ENCODE data around the gene PIGP. TPM values are rescaled to one million over a fixed set of nuclear protein-coding genes. Genes with fewer than 3 reads are reported as not detected.

PIGP gene
- polyA plus RNA-seq, 3 donors: 8.8 to 17.6 (median 10.6) TPM

DNA sequence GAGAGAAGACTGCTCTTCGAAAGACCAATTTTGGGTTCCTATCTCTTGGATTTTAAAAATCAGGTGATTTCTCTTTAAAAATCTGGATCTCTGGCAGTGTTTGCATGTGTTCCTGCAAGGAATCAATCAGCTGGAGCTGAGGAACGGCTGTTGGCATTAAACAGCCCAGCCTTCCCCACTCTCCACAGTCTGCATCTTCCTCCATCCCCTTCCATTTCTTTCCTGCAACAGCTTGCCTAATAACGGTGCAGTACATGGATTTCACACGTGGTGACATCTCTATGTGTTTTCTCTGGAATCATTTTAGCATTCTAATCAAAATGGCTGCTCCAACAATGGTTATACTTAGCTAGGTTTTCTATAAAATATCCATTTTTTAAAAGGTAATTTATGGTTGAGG, 46.4 kb downstream of the PIGP start:
- no peaks in the 10 kb centered on the region for H3K79me2 ChIP-seq (ENCODE audit: insufficient read depth, low read length)
- H3K27ac ChIP-seq (ENCODE audit: low read depth in 1 of 2, low read length in 2 of 2): no peak overlapping the region
- intact Hi-C loops (cut with micrococcal nuclease): no loop called here
- no peak overlapping the region for H2AFZ ChIP-seq (ENCODE audit: insufficient read depth, low read depth, low read length, poor library complexity, severe bottlenecking)
- H3K9me3 ChIP-seq (replicated peaks in 1 of 2; ENCODE audit: control insufficient read depth in 1 of 2, insufficient read depth in 1 of 2, low read length in 2 of 2): no peaks in the 10 kb centered on the region
- 67% methylated on average over 3 of the region's 4 CpGs for WGBS (ENCODE audit: insufficient coverage)
- no peak for DNase-seq
- no peak overlapping the region for H3K27ac Mint-ChIP-seq
- H3K4me3 Mint-ChIP-seq: no peak overlapping the region
- H3K4me3 ChIP-seq (replicated peaks in 1 of 3; ENCODE audit: low read depth in 2 of 3, low read length in 3 of 3): no peak overlapping the region
- H4K20me1 ChIP-seq (ENCODE audit: insufficient read depth, low read length): no peaks in the 10 kb centered on the region
- TF ChIP-seq, protein P1, sequence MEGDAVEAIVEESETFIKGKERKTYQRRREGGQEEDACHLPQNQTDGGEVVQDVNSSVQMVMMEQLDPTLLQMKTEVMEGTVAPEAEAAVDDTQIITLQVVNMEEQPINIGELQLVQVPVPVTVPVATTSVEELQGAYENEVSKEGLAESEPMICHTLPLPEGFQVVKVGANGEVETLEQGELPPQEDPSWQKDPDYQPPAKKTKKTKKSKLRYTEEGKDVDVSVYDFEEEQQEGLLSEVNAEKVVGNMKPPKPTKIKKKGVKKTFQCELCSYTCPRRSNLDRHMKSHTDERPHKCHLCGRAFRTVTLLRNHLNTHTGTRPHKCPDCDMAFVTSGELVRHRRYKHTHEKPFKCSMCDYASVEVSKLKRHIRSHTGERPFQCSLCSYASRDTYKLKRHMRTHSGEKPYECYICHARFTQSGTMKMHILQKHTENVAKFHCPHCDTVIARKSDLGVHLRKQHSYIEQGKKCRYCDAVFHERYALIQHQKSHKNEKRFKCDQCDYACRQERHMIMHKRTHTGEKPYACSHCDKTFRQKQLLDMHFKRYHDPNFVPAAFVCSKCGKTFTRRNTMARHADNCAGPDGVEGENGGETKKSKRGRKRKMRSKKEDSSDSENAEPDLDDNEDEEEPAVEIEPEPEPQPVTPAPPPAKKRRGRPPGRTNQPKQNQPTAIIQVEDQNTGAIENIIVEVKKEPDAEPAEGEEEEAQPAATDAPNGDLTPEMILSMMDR (IDR thresholded peaks at IDR 0.05): no peak
- peaks cover 2 to 3% (median 2%) of the 10 kb centered on the region in 3 donors for H3K27me3 Mint-ChIP-seq (ENCODE audit: low read depth in 3 of 3)
- H3K36me3 Mint-ChIP-seq: no peaks in the 10 kb centered on the region
- no peak overlapping the region for H3K9ac ChIP-seq (ENCODE audit: insufficient read depth, low read length, poor library complexity, severe bottlenecking)
- no peak overlapping the region for H3K4me2 ChIP-seq (replicated peaks; ENCODE audit: extremely low read depth, low read length, poor library complexity, severe bottlenecking)
- no peaks in the 10 kb centered on the region for H3K4me1 Mint-ChIP-seq
- H3K4me1 ChIP-seq (ENCODE audit: control insufficient read depth in 1 of 2, insufficient read depth in 2 of 2, low read length in 2 of 2): no peaks in the 10 kb centered on the region
- no peaks in the 10 kb centered on the region for H3K27me3 ChIP-seq (ENCODE audit: control insufficient read depth in 2 of 2, insufficient read depth in 2 of 2, low read length in 2 of 2)
- H3K36me3 ChIP-seq (replicated peaks in 1 of 2; ENCODE audit: control insufficient read depth in 1 of 2, insufficient read depth in 2 of 2, low read length in 2 of 2): no peaks in the 10 kb centered on the region
- H3K9me3 Mint-ChIP-seq: peaks cover 0 to 9% (median 2%) of the 10 kb centered on the region in 7 donors

DNA sequence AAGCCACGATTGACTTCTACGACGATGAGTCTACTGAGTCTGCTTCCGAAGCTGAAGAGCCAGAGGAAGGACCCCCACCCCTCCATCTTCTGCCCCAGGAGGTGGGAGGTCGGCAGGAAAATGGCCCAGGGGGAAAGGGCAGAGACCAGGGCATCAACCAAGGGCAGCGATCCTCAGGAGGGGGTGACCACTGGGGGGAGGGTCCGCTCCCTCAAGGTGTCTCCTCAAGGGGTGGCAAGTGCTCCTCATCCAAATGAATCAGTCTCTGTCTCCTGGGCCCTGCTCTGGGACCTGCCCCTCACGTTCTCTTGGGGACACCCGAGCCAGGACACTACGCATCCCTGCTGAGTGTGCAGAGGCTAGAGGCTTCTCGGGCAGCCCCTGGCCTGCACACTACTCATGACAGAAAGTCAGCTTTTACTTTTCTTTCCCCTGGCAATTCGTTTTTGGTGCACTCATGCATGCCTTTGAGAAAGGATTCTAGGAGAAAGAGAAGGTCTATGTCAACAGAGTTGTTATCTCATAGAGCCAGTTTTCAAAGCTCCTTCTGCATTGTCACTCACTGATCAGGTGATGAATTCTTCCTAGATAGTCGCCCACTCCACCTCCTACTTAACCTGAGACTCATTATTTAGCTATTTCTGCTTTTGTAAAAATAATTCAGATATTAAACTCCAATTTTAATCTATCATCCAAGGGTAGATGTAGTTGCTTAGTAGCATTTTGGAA, 54.8 kb downstream of the PIGP start:
- intact Hi-C loops (cut with micrococcal nuclease): no loop called here
- Histone ChIP-seq H3K79me2 (ENCODE audit: insufficient read depth, low read length) (no peaks in the 10 kb centered on the region), H3K4me2 (replicated peaks; ENCODE audit: extremely low read depth, low read length, poor library complexity, severe bottlenecking) (no peak overlapping the region), H3K9me3 (replicated peaks in 1 of 2; ENCODE audit: control insufficient read depth in 1 of 2, insufficient read depth in 1 of 2, low read length in 2 of 2) (no peaks in the 10 kb centered on the region), H3K4me3 (replicated peaks in 1 of 3; ENCODE audit: low read depth in 2 of 3, low read length in 3 of 3) (no peak overlapping the region), H3K9ac (ENCODE audit: insufficient read depth, low read length, poor library complexity, severe bottlenecking) (no peak overlapping the region), H4K20me1 (ENCODE audit: insufficient read depth, low read length) (no peaks in the 10 kb centered on the region), H3K4me1 (ENCODE audit: control insufficient read depth in 1 of 2, insufficient read depth in 2 of 2, low read length in 2 of 2) (no peaks in the 10 kb centered on the region), H3K36me3 (replicated peaks in 1 of 2; ENCODE audit: control insufficient read depth in 1 of 2, insufficient read depth in 2 of 2, low read length in 2 of 2) (no peaks in the 10 kb centered on the region), H3K27ac (ENCODE audit: low read depth in 1 of 2, low read length in 2 of 2) (no peak overlapping the region), H3K27me3 (ENCODE audit: control insufficient read depth in 2 of 2, insufficient read depth in 2 of 2, low read length in 2 of 2) (no peaks in the 10 kb centered on the region), H2AFZ (ENCODE audit: insufficient read depth, low read depth, low read length, poor library complexity, severe bottlenecking) (no peak overlapping the region)
- 91% methylated on average over 9 of the region's 13 CpGs for WGBS (ENCODE audit: insufficient coverage)
- Mint-ChIP-seq H3K4me1 (no peaks in the 10 kb centered on the region), H3K27me3 (ENCODE audit: low read depth in 3 of 3) (peaks cover 0 to 7% (median 5%) of the 10 kb centered on the region in 3 donors), H3K27ac (no peak overlapping the region), H3K9me3 (peaks cover 0 to 2% (median 0%) of the 10 kb centered on the region in 7 donors), H3K4me3 (no peak overlapping the region), H3K36me3 (no peaks in the 10 kb centered on the region)
- DNase-seq: no peak
- TF ChIP-seq, protein P1 (IDR thresholded peaks at IDR 0.05): no peak

Small RNA genes lying within 50 kb of the gene (small RNA-seq; reads per million reads assigned to genes)
- not detected for gene RNU6-696P (ENCODE audit: insufficient read length, low read depth)

Other genes with a start within 250 kb of the PIGP start
- 1 to 10 TPM; 2.1 to 3.1 (median 2.2) TPM for gene HLCS, start 106.4 kb downstream of the PIGP start, polyA plus RNA-seq
- not detected for gene RIPPLY3, start 66.4 kb downstream of the PIGP start, polyA plus RNA-seq
- gene TTC3, start 183 bp upstream of the PIGP start, polyA plus RNA-seq: 10 to 100 TPM in 2 of 3 donors, 1 to 10 TPM in 1; 9.6 to 35.4 (median 17.9) TPM
- 10 to 100 TPM; 45.4 to 75.4 (median 69.3) TPM for gene VPS26C, start 194.3 kb upstream of the PIGP start, polyA plus RNA-seq